Measurements from ENCODE around the gene ARFIP1.
"Not testable (repeated sequence)": the region's sequence is repeated elsewhere in the genome, so short reads cannot be mapped to it uniquely, and the experiment has no call there.

ARFIP1 gene

GRCh38 chr4:152785639-152786615 lies 6.2 kb downstream of the ARFIP1 start:
- no peak for DNase-seq (ENCODE audit: low read depth)

GRCh38 chr4:152786627-152787026 lies 6.9 kb downstream of the ARFIP1 start:
- DNase-seq (ENCODE audit: low read depth) = no peak

DNA sequence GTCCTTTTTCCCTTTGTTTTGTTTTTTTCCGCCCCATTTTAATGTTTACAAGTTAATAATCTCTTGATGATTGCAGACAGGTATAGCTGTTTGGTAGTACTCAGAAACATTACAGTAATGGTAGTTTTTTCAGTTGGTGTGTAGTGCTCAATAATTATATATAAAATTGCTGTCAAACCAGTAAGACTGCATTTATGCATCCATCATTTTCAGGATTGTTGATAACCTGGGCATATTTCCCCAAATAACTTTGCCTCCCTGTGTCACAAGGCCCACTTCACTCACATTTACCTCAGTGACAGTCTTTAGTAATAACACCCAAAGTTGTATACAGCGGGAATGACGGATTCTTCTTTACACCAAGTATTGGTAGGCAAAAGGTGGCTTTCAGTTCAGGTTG lies 16.1 kb downstream of the ARFIP1 start:
- DNase-seq (ENCODE audit: low read depth) = no peak

- DNase-seq (ENCODE audit: low read depth) = no peak
Observed at GRCh38 chr4:152803541-152803940, 23.8 kb downstream of the ARFIP1 start.

DNA sequence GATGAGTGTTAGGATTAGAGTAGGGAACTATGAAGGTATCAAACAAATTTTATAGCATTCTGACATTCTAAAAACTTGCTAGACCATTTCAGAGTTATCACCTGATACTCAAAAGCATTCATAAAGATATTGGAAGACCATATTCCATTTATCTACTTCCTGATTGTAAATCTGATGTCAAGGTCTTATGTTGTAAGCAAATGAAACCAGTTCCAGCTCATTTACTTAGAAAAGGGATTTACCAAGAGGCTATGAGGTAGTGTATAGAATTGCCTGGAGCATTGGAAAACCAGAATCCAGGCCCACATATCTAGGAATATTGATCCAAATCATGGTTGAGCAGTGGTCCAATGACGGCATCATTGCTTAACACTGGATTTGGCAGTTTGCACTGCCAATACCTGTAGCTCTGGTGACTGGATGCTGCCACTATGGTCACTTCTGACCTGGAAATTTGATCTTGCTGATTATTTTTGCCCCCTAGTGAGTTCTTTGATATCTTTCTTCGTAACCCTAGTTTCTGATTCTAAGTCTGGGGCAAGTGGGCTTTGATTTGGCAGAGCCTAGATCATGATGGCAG lies 25.4 kb downstream of the ARFIP1 start:
- DNase-seq (ENCODE audit: low read depth) = no peak

- DNase-seq (ENCODE audit: low read depth) = no peak
Observed at GRCh38 chr4:152805818-152806217, 26.1 kb downstream of the ARFIP1 start.

DNA sequence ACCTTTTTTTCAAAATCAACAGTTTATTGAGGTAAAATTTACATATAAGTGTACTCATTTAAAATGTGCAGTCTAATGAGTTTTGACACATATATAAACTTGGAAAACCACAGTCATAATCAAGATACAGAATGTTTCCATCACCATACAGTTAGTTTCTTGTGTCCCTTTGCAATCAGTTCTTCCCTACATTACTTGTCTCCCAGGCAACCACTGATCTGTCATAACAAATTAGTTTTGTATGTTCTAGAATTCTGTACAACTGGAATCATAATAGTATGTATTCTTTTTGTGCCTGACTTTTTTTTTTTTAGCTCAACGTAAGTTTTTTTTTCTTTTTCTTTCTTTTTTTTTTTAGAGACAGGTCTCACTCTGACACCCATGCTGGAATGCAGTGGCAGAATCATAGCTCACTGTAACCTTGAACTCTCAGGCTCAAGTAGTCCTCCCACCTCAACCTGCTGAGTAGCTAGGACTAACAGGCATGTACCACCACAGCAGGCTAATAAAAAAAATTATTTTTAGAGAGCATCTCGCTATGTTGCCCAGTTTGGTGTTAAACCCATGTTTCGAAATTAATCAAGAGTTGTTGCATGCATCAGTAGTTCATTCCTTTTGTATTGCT lies 26.9 kb downstream of the ARFIP1 start:
- DNase-seq (ENCODE audit: low read depth) = no peak

GRCh38 chr4:152807294-152807829 lies 27.6 kb downstream of the ARFIP1 start:
- DNase-seq (ENCODE audit: low read depth) = no peak

GRCh38 chr4:152808670-152809069 lies 28.9 kb downstream of the ARFIP1 start:
- no peak for DNase-seq (ENCODE audit: low read depth)

GRCh38 chr4:152810715-152811287 lies 31.0 kb downstream of the ARFIP1 start:
- DNase-seq (ENCODE audit: low read depth) = no peak

GRCh38 chr4:152815078-152815477 lies 35.3 kb downstream of the ARFIP1 start:
- DNase-seq (ENCODE audit: low read depth) = no peak

GRCh38 chr4:152817331-152817730 lies 37.6 kb downstream of the ARFIP1 start:
- DNase-seq (ENCODE audit: low read depth) = no peak

DNA sequence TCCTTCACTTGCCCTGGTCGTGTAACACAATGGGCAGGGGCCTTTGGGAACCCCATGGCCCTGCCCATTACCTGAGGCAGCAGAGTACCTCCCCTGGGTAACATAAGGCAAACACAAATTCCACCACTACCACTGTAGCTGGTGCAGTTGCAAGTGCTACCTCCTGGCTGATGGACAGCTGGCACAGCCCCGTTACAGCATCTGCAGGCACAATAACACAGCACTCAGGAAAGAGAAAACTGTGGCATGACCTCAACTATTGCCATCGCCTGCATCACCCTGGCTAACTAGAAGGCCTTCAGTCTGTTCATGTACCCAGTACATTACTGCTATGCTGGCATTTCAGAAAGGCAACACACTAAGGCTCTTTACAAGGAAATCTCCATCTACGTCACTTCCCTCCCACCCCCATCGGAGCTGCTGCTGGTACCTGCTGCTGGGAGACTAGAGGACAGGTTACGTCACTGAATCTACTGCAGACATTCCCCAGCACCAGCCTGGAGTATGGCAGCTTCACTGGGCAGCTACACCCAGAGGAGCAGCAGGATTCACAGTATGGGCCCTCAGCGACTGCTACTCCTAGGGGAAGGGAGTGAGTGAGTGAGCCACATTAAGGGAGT lies 39.4 kb downstream of the ARFIP1 start:
- no peak for DNase-seq (ENCODE audit: low read depth)

- no peak for DNase-seq (ENCODE audit: low read depth)
Observed at GRCh38 chr4:152820073-152820472, 40.3 kb downstream of the ARFIP1 start.

GRCh38 chr4:152822323-152822722 lies 42.6 kb downstream of the ARFIP1 start:
- DNase-seq (ENCODE audit: low read depth) = no peak

DNA sequence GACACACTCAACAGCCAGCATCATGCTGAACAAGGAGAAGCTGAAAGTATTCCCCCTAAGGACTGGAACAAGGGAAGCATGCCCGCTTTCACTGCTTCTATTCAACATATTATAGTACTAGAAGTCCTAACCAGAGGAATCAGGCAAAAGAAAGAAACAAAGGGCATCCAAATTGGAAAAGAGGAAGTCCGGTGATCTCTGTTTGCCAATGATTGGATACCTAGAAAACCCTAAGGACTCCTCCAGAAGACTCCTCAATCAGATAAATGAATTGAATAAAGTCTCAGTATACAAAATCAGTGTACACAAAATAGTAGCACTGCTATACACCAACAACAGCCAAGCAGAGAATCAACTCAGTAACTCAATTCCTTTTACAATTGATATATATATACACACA lies 44.8 kb downstream of the ARFIP1 start:
- DNase-seq (ENCODE audit: low read depth) = no peak

GRCh38 chr4:152825336-152825735 lies 45.6 kb downstream of the ARFIP1 start:
- no peak for DNase-seq (ENCODE audit: low read depth)

- DNase-seq (ENCODE audit: low read depth) = no peak
Observed at GRCh38 chr4:152828122-152828521, 48.4 kb downstream of the ARFIP1 start.

DNA sequence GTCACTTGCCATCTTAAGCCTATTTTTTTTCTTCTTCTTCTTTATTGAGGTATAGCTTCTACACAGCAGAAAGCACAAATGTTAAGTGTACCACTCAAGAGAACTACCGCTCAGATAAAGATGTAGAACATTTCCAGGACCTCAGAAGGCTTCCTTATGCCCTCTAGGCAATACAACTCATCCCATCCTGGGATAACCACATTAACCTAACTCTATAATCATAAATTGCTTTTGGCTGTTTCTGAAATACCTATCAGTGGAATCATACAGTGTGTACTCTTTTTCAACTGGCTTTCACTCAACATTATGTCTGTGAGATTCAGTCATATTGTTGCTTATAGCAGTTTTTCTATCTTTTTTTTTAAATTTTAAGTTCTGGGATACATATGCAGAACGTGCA lies 51.7 kb downstream of the ARFIP1 start:
- no peak for DNase-seq (ENCODE audit: low read depth)

DNA sequence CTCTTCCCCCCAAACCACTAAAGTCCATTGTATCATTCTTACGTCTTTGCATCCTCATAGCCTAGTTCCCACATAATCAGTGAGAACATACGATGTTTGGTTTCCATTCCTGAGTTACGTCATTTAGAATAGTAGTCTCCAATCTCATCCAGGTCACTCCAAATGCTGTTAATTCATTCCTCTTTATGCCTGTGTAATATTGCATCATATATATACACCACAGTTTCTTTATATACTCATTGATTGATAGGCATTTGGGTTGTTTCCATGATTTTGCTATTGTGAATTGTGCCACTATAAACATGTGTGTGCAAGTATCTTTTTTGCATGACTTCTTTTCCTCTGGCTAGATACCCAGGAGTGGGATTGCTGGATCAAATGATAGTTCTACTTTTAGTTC lies 57.2 kb downstream of the ARFIP1 start:
- no peak for DNase-seq (ENCODE audit: low read depth)

DNA sequence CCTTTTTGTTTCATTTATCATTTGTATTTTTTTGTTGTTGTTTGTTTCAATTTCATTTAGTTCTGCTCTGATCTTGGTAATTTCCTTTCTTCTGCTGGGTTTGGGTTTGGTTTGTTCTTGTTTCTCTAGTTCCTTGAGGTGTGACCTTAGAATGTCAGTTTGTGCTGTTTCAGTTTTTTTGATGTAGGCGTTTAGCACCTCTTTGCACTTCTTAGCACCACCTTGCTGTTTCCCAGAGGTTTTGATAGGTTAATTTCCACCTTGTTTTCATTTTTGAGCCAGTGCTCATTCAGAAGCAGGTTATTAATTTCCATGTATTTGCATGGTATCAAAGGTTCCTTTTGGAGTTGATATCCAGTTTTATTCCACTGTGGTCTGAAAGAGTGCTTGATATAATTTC lies 60.0 kb downstream of the ARFIP1 start:
- not testable (repeated sequence) for DNase-seq (ENCODE audit: low read depth)
